ENCODE results near the gene ATP9B. TPM values are rescaled to one million over a fixed set of nuclear protein-coding genes. Genes with fewer than 3 reads are reported as not detected.

ATP9B gene
- total and polyA plus RNA-seq, 9 donors, result 19.9 to 72.1 (median 43.2) TPM

- Histone ChIP-seq H3K27ac (no peak overlapping the region), H3K4me3 (no peak overlapping the region), H3K36me3 (no peaks in the 10 kb centered on the region), H3K27me3 (no peaks in the 10 kb centered on the region), H3K4me1 (ENCODE audit: insufficient read depth) (no peaks in the 10 kb centered on the region), H3K9me3 (no peaks in the 10 kb centered on the region)
- no peak for DNase-seq
- no peak for TF ChIP-seq POLR2A (IDR thresholded peaks at IDR 0.05)
- TF ChIP-seq CTCF (IDR thresholded peaks at IDR 0.05), result no peak
- no peak for TF ChIP-seq EP300 (IDR thresholded peaks at IDR 0.05)
- intact Hi-C loops (cut with DNase I), result no loop called here
- 94 to 95% (median 95%) methylated on average over 12 of the region's 12 CpGs for WGBS, 3 donors
Observed at GRCh38 chr18:79328887-79329286, 259.7 kb downstream of the ATP9B start.

- intact Hi-C loops (cut with DNase I), result no loop called here
- no peak overlapping the region for H3K27ac ChIP-seq
- TF ChIP-seq CTCF (IDR thresholded peaks at IDR 0.05) (no peak), POLR2A (IDR thresholded peaks at IDR 0.05) (no peak), EP300 (IDR thresholded peaks at IDR 0.05) (no peak)
- H3K4me3 ChIP-seq, result no peak overlapping the region
- DNase-seq, result no peak
- H3K27me3 ChIP-seq, result no peaks in the 10 kb centered on the region
- H3K4me1 ChIP-seq (ENCODE audit: insufficient read depth), result no peaks in the 10 kb centered on the region
- no peaks in the 10 kb centered on the region for H3K36me3 ChIP-seq
- 93 to 95% (median 95%) methylated on average over 9 of the region's 9 CpGs for WGBS, 3 donors
- no peaks in the 10 kb centered on the region for H3K9me3 ChIP-seq
Observed at GRCh38 chr18:79329786-79330185, 260.6 kb downstream of the ATP9B start.

GRCh38 chr18:79332646-79333045 is 263.5 kb downstream of the ATP9B start:
- H3K4me3 ChIP-seq, result no peak overlapping the region
- no peak for TF ChIP-seq EP300 (IDR thresholded peaks at IDR 0.05)
- no peak for TF ChIP-seq POLR2A (IDR thresholded peaks at IDR 0.05)
- TF ChIP-seq CTCF (IDR thresholded peaks at IDR 0.05), result no peak
- no peak overlapping the region for H3K27ac ChIP-seq
- no peaks in the 10 kb centered on the region for H3K36me3 ChIP-seq
- DNase-seq, result no peak
- H3K9me3 ChIP-seq, result no peaks in the 10 kb centered on the region
- 83 to 89% (median 83%) methylated on average over 6 of the region's 6 CpGs for WGBS, 3 donors
- no peaks in the 10 kb centered on the region for H3K4me1 ChIP-seq (ENCODE audit: insufficient read depth)
- H3K27me3 ChIP-seq, result no peaks in the 10 kb centered on the region
- intact Hi-C loops (cut with DNase I), result no loop called here

GRCh38 chr18:79333046-79333445 is 263.9 kb downstream of the ATP9B start:
- DNase-seq, result no peak
- Histone ChIP-seq H3K9me3 (no peaks in the 10 kb centered on the region), H3K27me3 (no peaks in the 10 kb centered on the region), H3K27ac (no peak overlapping the region), H3K4me3 (no peak overlapping the region), H3K36me3 (no peaks in the 10 kb centered on the region), H3K4me1 (ENCODE audit: insufficient read depth) (no peaks in the 10 kb centered on the region)
- TF ChIP-seq CTCF (IDR thresholded peaks at IDR 0.05), result no peak
- TF ChIP-seq POLR2A (IDR thresholded peaks at IDR 0.05), result no peak
- intact Hi-C loops (cut with DNase I), result no loop called here
- WGBS, 3 donors, result 91 to 96% (median 95%) methylated on average over 6 of the region's 6 CpGs

Data from ovary (tissue), 9 donors.